T-helper 2 cell treated with Interferon-gamma antibody and Interleukin-4, amounts not matched to agents 100 ng/mL and 5 ng/mL, for 36 hours (primary cell): ENCODE data around the gene MAGI2. TPM values are rescaled to one million over a fixed set of nuclear protein-coding genes. Genes with fewer than 3 reads are reported as not detected.
"Not testable (repeated sequence)": the region's sequence is repeated elsewhere in the genome, so short reads cannot be mapped to it uniquely, and the experiment has no call there.

Experiments
- intact Hi-C: fragments of 100-400 bp; cut with micrococcal nuclease; formaldehyde crosslinking; loops from one replicate; pipeline ENCODE4 v1.15.1; 2023
- total RNA-seq: library from RNA; stranded (reverse); gene quantifications from 2 replicates; pipeline ENCODE4 v1.2.3, GENCODE V29; 2022

Gene MAGI2
- total RNA-seq, 1 donor from 2014 or later: not detected

- intact Hi-C loops: loop anchor here (1.0 to 5.0 kb wide), 2 partner anchors 77 to 221 kb away; partner anchors contain the start of genes PHTF2 and TMEM60
Measured at GRCh38 chr7:78019447-78020135, 1433.9 kb downstream of the MAGI2 start.

GRCh38 chr7:78018641-78019446 is 1434.6 kb downstream of the MAGI2 start:
- intact Hi-C loops: loop anchor here (5.0 kb wide), 1 partner anchor 77 kb away; no protein-coding TSS in a partner anchor

- intact Hi-C loops: loop anchor here (5.0 kb wide), 1 partner anchor 75 kb away; no protein-coding TSS in a partner anchor
Measured at GRCh38 chr7:78017591-78018100, 1435.8 kb downstream of the MAGI2 start.

GRCh38 chr7:78015574-78016260 is 1437.8 kb downstream of the MAGI2 start:
- intact Hi-C loops: loop anchor here (1.0 to 5.0 kb wide), 2 partner anchors 12 to 73 kb away; no protein-coding TSS in a partner anchor

GRCh38 chr7:78014401-78014800 is 1439.1 kb downstream of the MAGI2 start:
- intact Hi-C loops: no loop called here

GRCh38 chr7:78013386-78013785 is 1440.1 kb downstream of the MAGI2 start:
- intact Hi-C loops: no loop called here

- intact Hi-C loops: no loop called here
Measured at GRCh38 chr7:78011642-78012041, 1441.8 kb downstream of the MAGI2 start.

- intact Hi-C loops: no loop called here
Measured at GRCh38 chr7:78007231-78007630, 1446.2 kb downstream of the MAGI2 start.

- intact Hi-C loops: no loop called here
Measured at GRCh38 chr7:78006063-78006755, 1447.3 kb downstream of the MAGI2 start.

GRCh38 chr7:78002715-78003114 is 1450.8 kb downstream of the MAGI2 start:
- intact Hi-C loops: no loop called here

GRCh38 chr7:78002021-78002420 is 1451.4 kb downstream of the MAGI2 start:
- intact Hi-C loops: no loop called here

- intact Hi-C loops: not testable (repeated sequence)
Measured at GRCh38 chr7:77999168-77999567, 1454.3 kb downstream of the MAGI2 start.

GRCh38 chr7:77995717-77996116 is 1457.8 kb downstream of the MAGI2 start:
- intact Hi-C loops: no loop called here

GRCh38 chr7:77993838-77994237 is 1459.6 kb downstream of the MAGI2 start:
- intact Hi-C loops: no loop called here

- intact Hi-C loops: no loop called here
Measured at GRCh38 chr7:77991656-77992055, 1461.8 kb downstream of the MAGI2 start.

- intact Hi-C loops: no loop called here
Measured at GRCh38 chr7:77989981-77990566, 1463.4 kb downstream of the MAGI2 start.

- intact Hi-C loops: no loop called here
Measured at GRCh38 chr7:77985974-77986339, 1467.5 kb downstream of the MAGI2 start.

- intact Hi-C loops: no loop called here
Measured at GRCh38 chr7:77985232-77985973, 1468.1 kb downstream of the MAGI2 start.

GRCh38 chr7:77983973-77984372 is 1469.5 kb downstream of the MAGI2 start:
- intact Hi-C loops: no loop called here
